Hepatocyte (in vitro differentiated cells): ENCODE data around the gene ANGPTL8.

Experiments
- CTCF ChIP-seq: fragments of 200-600 bp; sonication (generic); IDR thresholded peaks from 2 replicates; pipeline ENCODE4 v1.5.1; 2016; ENCODE audit warnings: antibody characterized with exemption, mild to moderate bottlenecking; ENCODE audit not compliant: poor library complexity
- EZH2 ChIP-seq: fragments of 200-600 bp; sonication (generic); IDR thresholded peaks from 2 replicates; pipeline ENCODE4 v1.6.1; 2016; ENCODE audit warnings: antibody characterized with exemption, mild to moderate bottlenecking, borderline replicate concordance
- EZH2phosphoT487 ChIP-seq: fragments of 200-600 bp; sonication (generic); IDR thresholded peaks from one replicate; pipeline ENCODE4 v1.6.1; 2018; ENCODE audit warnings: antibody characterized with exemption, mild to moderate bottlenecking, low read depth, moderate library complexity; ENCODE audit not compliant: unreplicated experiment, severe bottlenecking

- TF ChIP-seq CTCF, result no peak
- no peak for TF ChIP-seq EZH2
- TF ChIP-seq EZH2phosphoT487, result no peak
Measured at GRCh38 chr19:11239377-11240000, at the start of gene ANGPTL8.
